ENCODE results near the gene ZNF77.
"Not testable (repeated sequence)": the region's sequence is repeated elsewhere in the genome, so short reads cannot be mapped to it uniquely, and the experiment has no call there.

The ZNF77 gene

GRCh38 chr19:2944775-2945574 is at the start of gene ZNF77:
TSS of gene ZNF77 (minus strand) at chr19:2944971. CDS start at chr19:2944840, 131 bp downstream.
- intact Hi-C loops (cut with micrococcal nuclease), result no loop called here
- H3K27ac Mint-ChIP-seq, result peak within 1 kb of the TSS; percentile 99

GRCh38 chr19:2993579-2993978 is 48.8 kb upstream of the ZNF77 start:
- intact Hi-C loops (cut with micrococcal nuclease), result no loop called here
- H3K36me3 Mint-ChIP-seq (ENCODE audit: low read depth), result no peaks in the 10 kb centered on the region
- no peaks in the 10 kb centered on the region for H3K9me3 Mint-ChIP-seq
- H3K27me3 Mint-ChIP-seq, result peaks cover 12% of the 10 kb centered on the region
- H3K27ac Mint-ChIP-seq, result no peak overlapping the region
- H3K4me3 Mint-ChIP-seq, result no peak overlapping the region
- no peaks in the 10 kb centered on the region for H3K4me1 Mint-ChIP-seq (ENCODE audit: low read depth)

More at GRCh38 chr19:2944775-2945574, at the start of gene ZNF77:
- H3K27me3 Mint-ChIP-seq, result no peaks in the 10 kb centered on the region
- peaks cover 34% of the 10 kb centered on the region for H3K4me1 Mint-ChIP-seq (ENCODE audit: low read depth)
- H3K4me3 Mint-ChIP-seq, result peak within 1 kb of the TSS; percentile 97
- H3K9me3 Mint-ChIP-seq, result no peaks in the 10 kb centered on the region
- peaks cover 37% of the 10 kb centered on the region for H3K36me3 Mint-ChIP-seq (ENCODE audit: low read depth)

GRCh38 chr19:2992958-2993357 is 48.2 kb upstream of the ZNF77 start:
- H3K27me3 Mint-ChIP-seq, result peaks cover 19% of the 10 kb centered on the region
- intact Hi-C loops (cut with micrococcal nuclease), result no loop called here
- no peaks in the 10 kb centered on the region for H3K36me3 Mint-ChIP-seq (ENCODE audit: low read depth)
- H3K9me3 Mint-ChIP-seq, result no peaks in the 10 kb centered on the region
- no peak overlapping the region for H3K27ac Mint-ChIP-seq
- H3K4me1 Mint-ChIP-seq (ENCODE audit: low read depth), result no peaks in the 10 kb centered on the region
- no peak overlapping the region for H3K4me3 Mint-ChIP-seq

- H3K4me3 Mint-ChIP-seq; H3K4me1 Mint-ChIP-seq (ENCODE audit: low read depth); intact Hi-C loops (cut with micrococcal nuclease); H3K36me3 Mint-ChIP-seq (ENCODE audit: low read depth); H3K9me3 Mint-ChIP-seq; H3K27ac Mint-ChIP-seq: not testable (repeated sequence)
- peaks cover 21% of the 10 kb centered on the region for H3K27me3 Mint-ChIP-seq
Observed at GRCh38 chr19:2992333-2992732, 47.6 kb upstream of the ZNF77 start.

GRCh38 chr19:2989236-2989946 is 44.6 kb upstream of the ZNF77 start:
- intact Hi-C loops (cut with micrococcal nuclease), result no loop called here
- no peak overlapping the region for H3K4me3 Mint-ChIP-seq

GRCh38 chr19:2988568-2988967 is 43.8 kb upstream of the ZNF77 start:
- H3K27me3 Mint-ChIP-seq, result peaks cover 50% of the 10 kb centered on the region
- intact Hi-C loops (cut with micrococcal nuclease), result no loop called here
- H3K4me1 Mint-ChIP-seq (ENCODE audit: low read depth), result peaks cover 10% of the 10 kb centered on the region
- no peaks in the 10 kb centered on the region for H3K36me3 Mint-ChIP-seq (ENCODE audit: low read depth)
- H3K4me3 Mint-ChIP-seq, result no peak overlapping the region
- no peaks in the 10 kb centered on the region for H3K9me3 Mint-ChIP-seq
- no peak overlapping the region for H3K27ac Mint-ChIP-seq

More at GRCh38 chr19:2989236-2989946, 44.6 kb upstream of the ZNF77 start:
- Mint-ChIP-seq H3K27me3 (peaks cover 42% of the 10 kb centered on the region), H3K4me1 (ENCODE audit: low read depth) (peaks cover 2% of the 10 kb centered on the region), H3K36me3 (ENCODE audit: low read depth) (no peaks in the 10 kb centered on the region), H3K27ac (no peak overlapping the region), H3K9me3 (no peaks in the 10 kb centered on the region)

- intact Hi-C loops (cut with micrococcal nuclease), result no loop called here
- no peaks in the 10 kb centered on the region for H3K36me3 Mint-ChIP-seq (ENCODE audit: low read depth)
- peaks cover 55% of the 10 kb centered on the region for H3K27me3 Mint-ChIP-seq
- peaks cover 17% of the 10 kb centered on the region for H3K4me1 Mint-ChIP-seq (ENCODE audit: low read depth)
- H3K27ac Mint-ChIP-seq, result no peak overlapping the region
- no peak overlapping the region for H3K4me3 Mint-ChIP-seq
- no peaks in the 10 kb centered on the region for H3K9me3 Mint-ChIP-seq
Observed at GRCh38 chr19:2987797-2988196, 43.0 kb upstream of the ZNF77 start.

GRCh38 chr19:2986951-2987524 is 42.3 kb upstream of the ZNF77 start:
- Mint-ChIP-seq H3K9me3 (no peaks in the 10 kb centered on the region), H3K27ac (no peak overlapping the region), H3K4me1 (ENCODE audit: low read depth) (peaks cover 17% of the 10 kb centered on the region), H3K4me3 (no peak overlapping the region), H3K36me3 (ENCODE audit: low read depth) (no peaks in the 10 kb centered on the region), H3K27me3 (peaks cover 61% of the 10 kb centered on the region)
- intact Hi-C loops (cut with micrococcal nuclease), result no loop called here

- peaks cover 17% of the 10 kb centered on the region for H3K4me1 Mint-ChIP-seq (ENCODE audit: low read depth)
- peaks cover 74% of the 10 kb centered on the region for H3K27me3 Mint-ChIP-seq
- H3K27ac Mint-ChIP-seq, result peak overlapping the region; percentile 0
- peak overlapping the region; percentile 48 for H3K4me3 Mint-ChIP-seq
- no peaks in the 10 kb centered on the region for H3K9me3 Mint-ChIP-seq
- intact Hi-C loops (cut with micrococcal nuclease), result no loop called here
- no peaks in the 10 kb centered on the region for H3K36me3 Mint-ChIP-seq (ENCODE audit: low read depth)
Observed at GRCh38 chr19:2984215-2984528, 39.4 kb upstream of the ZNF77 start.

- no peaks in the 10 kb centered on the region for H3K36me3 Mint-ChIP-seq (ENCODE audit: low read depth)
- H3K27me3 Mint-ChIP-seq, result peaks cover 71% of the 10 kb centered on the region
- H3K4me3 Mint-ChIP-seq, result peak overlapping the region; percentile 48
- H3K4me1 Mint-ChIP-seq (ENCODE audit: low read depth), result peaks cover 17% of the 10 kb centered on the region
- H3K27ac Mint-ChIP-seq, result peak overlapping the region; percentile 0
- H3K9me3 Mint-ChIP-seq, result no peaks in the 10 kb centered on the region
- intact Hi-C loops (cut with micrococcal nuclease), result no loop called here
Observed at GRCh38 chr19:2983351-2984214, 38.8 kb upstream of the ZNF77 start.

- Mint-ChIP-seq H3K9me3 (no peaks in the 10 kb centered on the region), H3K27me3 (peaks cover 64% of the 10 kb centered on the region), H3K27ac (peak overlapping the region; percentile 0), H3K4me1 (ENCODE audit: low read depth) (peaks cover 17% of the 10 kb centered on the region), H3K36me3 (ENCODE audit: low read depth) (no peaks in the 10 kb centered on the region), H3K4me3 (no peak overlapping the region)
- intact Hi-C loops (cut with micrococcal nuclease), result no loop called here
Observed at GRCh38 chr19:2982983-2983350, 38.2 kb upstream of the ZNF77 start.

- Mint-ChIP-seq H3K9me3 (no peaks in the 10 kb centered on the region), H3K36me3 (ENCODE audit: low read depth) (no peaks in the 10 kb centered on the region), H3K4me1 (ENCODE audit: low read depth) (peaks cover 19% of the 10 kb centered on the region), H3K4me3 (no peak overlapping the region), H3K27me3 (peaks cover 64% of the 10 kb centered on the region), H3K27ac (no peak overlapping the region)
- intact Hi-C loops (cut with micrococcal nuclease), result no loop called here
Observed at GRCh38 chr19:2982561-2982960, 37.8 kb upstream of the ZNF77 start.

- intact Hi-C loops (cut with micrococcal nuclease), result no loop called here
- H3K27me3 Mint-ChIP-seq, result peaks cover 60% of the 10 kb centered on the region
- no peaks in the 10 kb centered on the region for H3K9me3 Mint-ChIP-seq
- H3K4me3 Mint-ChIP-seq, result no peak overlapping the region
- H3K27ac Mint-ChIP-seq, result no peak overlapping the region
- peaks cover 25% of the 10 kb centered on the region for H3K4me1 Mint-ChIP-seq (ENCODE audit: low read depth)
- no peaks in the 10 kb centered on the region for H3K36me3 Mint-ChIP-seq (ENCODE audit: low read depth)
Observed at GRCh38 chr19:2981898-2982297, 37.1 kb upstream of the ZNF77 start.

Measured in dendritic cell treated with granulocyte-macrophage colony-stimulating factor and Interleukin-4, amounts not matched to agents 40 ng/mL and 50 ng/mL, for 4 days (primary cell).